H1 (cell line): Measurements from ENCODE around the gene TMEM212. TPM values are rescaled to one million over a fixed set of nuclear protein-coding genes. Genes with fewer than 3 reads are reported as not detected.

Experiments
- CTCF ChIA-PET: fragments of 300-600 bp; sonication (Branson Sonifier 250); formaldehyde crosslinking; loops from one replicate; lab custom pipeline; 2021; ENCODE audit not compliant: partially characterized antibody; lab: Charles Lee
- POLR2A ChIA-PET: fragments of 300-600 bp; sonication (Branson Sonifier 250); formaldehyde crosslinking; loops from one replicate; lab custom pipeline; 2021; ENCODE audit warnings: inconsistent platforms; ENCODE audit not compliant: partially characterized antibody; lab: Charles Lee
- DNase-seq, 2 experiments: peaks; one replicate each; pipeline versions ENCODE4 v3.0.0 to v3.0.0-alpha.2; 2010 to 2022; ENCODE audit warnings: low spot score in 2 of 2, low read depth in 1 of 2, mixed read lengths in 1 of 2
- FAIRE-seq: peaks from 2 replicates; lab custom pipeline; 2011; peaks lifted over from hg19 to GRCh38; lab: Jason Lieb, UNC
- H2AFZ ChIP-seq: 2 replicates; pipeline ENCODE4 v1.8.1; 2012; ENCODE audit warnings: low read length, inconsistent platforms
- H2AK5ac ChIP-seq: 2 replicates; pipeline ENCODE4 v1.6.1; 2013; ENCODE audit warnings: low read depth, low read length
- H2BK120ac ChIP-seq: replicated peaks from 2 replicates; pipeline ENCODE3; 2013; ENCODE audit warnings: low read depth, low read length, inconsistent platforms
- H2BK12ac ChIP-seq: 2 replicates; pipeline ENCODE4 v1.6.1; 2013; ENCODE audit warnings: low read depth, low read length
- H2BK15ac ChIP-seq: 2 replicates; pipeline ENCODE4 v1.6.1; 2013; ENCODE audit warnings: low read length
- H2BK20ac ChIP-seq: 2 replicates; pipeline ENCODE4 v1.6.1; 2013; ENCODE audit warnings: low read length
- H2BK5ac ChIP-seq: 2 replicates; pipeline ENCODE4 v1.6.1; 2013; ENCODE audit warnings: low read depth, low read length
- H3K14ac ChIP-seq: 2 replicates; pipeline ENCODE4 v1.6.1; 2013; ENCODE audit warnings: inconsistent platforms; ENCODE audit not compliant: insufficient read length
- H3K18ac ChIP-seq: 2 replicates; pipeline ENCODE4 v1.6.1; 2013; ENCODE audit warnings: low read length; ENCODE audit errors: extremely low read depth
- H3K23ac ChIP-seq: 2 replicates; pipeline ENCODE4 v1.6.1; 2013; ENCODE audit warnings: inconsistent platforms; ENCODE audit not compliant: insufficient read length
- H3K23me2 ChIP-seq: 2 replicates; pipeline ENCODE4 v1.6.1; 2013; ENCODE audit warnings: low read depth, low read length
- H3K27ac ChIP-seq: 2 replicates; pipeline ENCODE4 v1.6.1; 2011; ENCODE audit warnings: low read depth, low read length, inconsistent platforms
- H3K27me3 ChIP-seq, 4 experiments: replicated peaks in 1 of 4; 1 replicate in 1 of 4; 2 replicates in 3 of 4; pipeline versions ENCODE4 v1.6.1 to v1.8.1; 2011 to 2013; ENCODE audit warnings: low read length in 3 of 4, mild to moderate bottlenecking in 3 of 4, inconsistent platforms in 2 of 4, mixed read lengths in 2 of 4, moderate library complexity in 1 of 4; ENCODE audit not compliant: control insufficient read depth in 3 of 4, insufficient read depth in 3 of 4; ENCODE audit errors: extremely low read depth in 1 of 4
- H3K36me3 ChIP-seq, 4 experiments: 2 replicates each; pipeline versions ENCODE4 v1.6.1 to v1.8.1; 2011 to 2013; ENCODE audit warnings: mild to moderate bottlenecking in 4 of 4, low read length in 3 of 4, moderate library complexity in 2 of 4, control low read depth in 1 of 4, inconsistent platforms in 1 of 4; ENCODE audit not compliant: insufficient read depth in 4 of 4, control insufficient read depth in 2 of 4
- H3K4ac ChIP-seq: replicated peaks from 2 replicates; pipeline ENCODE3; 2013; ENCODE audit warnings: low read length, low read depth, mixed read lengths, inconsistent platforms; ENCODE audit not compliant: insufficient read length
- H3K4me1 ChIP-seq, 4 experiments: replicated peaks in 1 of 4; 1 replicate in 1 of 4; 2 replicates in 3 of 4; pipeline versions ENCODE4 v1.6.1 to v1.8.1; 2011 to 2013; ENCODE audit warnings: low read length in 3 of 4, inconsistent platforms in 2 of 4, mixed read lengths in 1 of 4; ENCODE audit not compliant: insufficient read depth in 4 of 4, control insufficient read depth in 3 of 4
- H3K4me2 ChIP-seq, 2 experiments: 2 replicates each; pipeline versions ENCODE4 v1.6.1 to v1.8.1; 2011 to 2013; ENCODE audit warnings: low read depth in 2 of 2, low read length in 2 of 2, control low read depth in 1 of 2, inconsistent platforms in 1 of 2, mild to moderate bottlenecking in 1 of 2; ENCODE audit not compliant: insufficient read depth in 1 of 2
- H3K4me3 ChIP-seq, 4 experiments: fragments of 200-600, 300-600 bp in 1 of 4; sonication (generic), shearing (Covaris generic), sonication (Bioruptor Twin) in 1 of 4; 2 replicates each; pipeline versions ENCODE4 v1.5.1 to v1.8.1; 2011 to 2016; ENCODE audit warnings: low read length in 4 of 4, low read depth in 3 of 4, control low read depth in 2 of 4, inconsistent platforms in 2 of 4, mild to moderate bottlenecking in 2 of 4, mixed read lengths in 1 of 4, moderate library complexity in 1 of 4; ENCODE audit not compliant: insufficient read depth in 2 of 4; ENCODE audit errors: extremely low read depth in 1 of 4
- H3K56ac ChIP-seq: replicated peaks from 2 replicates; pipeline ENCODE3; 2013; ENCODE audit warnings: low read depth, mild to moderate bottlenecking, mixed read lengths, low read length, inconsistent platforms; ENCODE audit not compliant: insufficient read length
- H3K79me1 ChIP-seq: 2 replicates; pipeline ENCODE4 v1.6.1; 2013; ENCODE audit warnings: low read depth, low read length, control low read depth
- H3K79me2 ChIP-seq, 2 experiments: 2 replicates each; pipeline versions ENCODE4 v1.6.1 to v1.8.1; 2012 to 2013; ENCODE audit warnings: low read length in 2 of 2, mild to moderate bottlenecking in 2 of 2, inconsistent platforms in 1 of 2; ENCODE audit not compliant: insufficient read depth in 2 of 2, control insufficient read depth in 1 of 2
- H3K9ac ChIP-seq, 4 experiments: replicated peaks in 1 of 4; 1 replicate in 1 of 4; 2 replicates in 3 of 4; pipeline versions ENCODE4 v1.6.1 to v1.8.1; 2011 to 2013; ENCODE audit warnings: low read depth in 3 of 4, low read length in 3 of 4, control low read depth in 2 of 4, mild to moderate bottlenecking in 2 of 4, moderate library complexity in 2 of 4, inconsistent platforms in 1 of 4; ENCODE audit errors: extremely low read depth in 1 of 4
- H3K9me3 ChIP-seq, 2 experiments: 2 replicates each; pipeline versions ENCODE4 v1.6.1 to v1.8.1; 2012 to 2013; ENCODE audit warnings: mild to moderate bottlenecking in 2 of 2, moderate library complexity in 2 of 2, control low read depth in 1 of 2, inconsistent platforms in 1 of 2, low read depth in 1 of 2, low read length in 1 of 2, mixed read lengths in 1 of 2; ENCODE audit not compliant: insufficient read depth in 2 of 2
- H4K20me1 ChIP-seq, 2 experiments: replicated peaks in 1 of 2; 2 replicates each; pipeline versions ENCODE3 to v1.8.1; 2011 to 2013; ENCODE audit warnings: inconsistent platforms in 2 of 2, low read length in 2 of 2, mild to moderate bottlenecking in 1 of 2; ENCODE audit not compliant: insufficient read depth in 2 of 2, control insufficient read depth in 1 of 2
- H4K5ac ChIP-seq: 2 replicates; pipeline ENCODE4 v1.6.1; 2013; ENCODE audit warnings: low read length, low read depth, mixed read lengths, inconsistent platforms; ENCODE audit not compliant: insufficient read length
- H4K8ac ChIP-seq: 2 replicates; pipeline ENCODE4 v1.8.0; 2013; ENCODE audit warnings: mild to moderate bottlenecking, moderate library complexity, low read length, inconsistent platforms; ENCODE audit not compliant: insufficient read depth; ENCODE audit errors: extremely low read depth
- H4K91ac ChIP-seq: replicated peaks from 2 replicates; pipeline ENCODE3; 2013; ENCODE audit warnings: low read length, mixed read lengths, inconsistent platforms; ENCODE audit not compliant: insufficient read length
- BACH1 ChIP-seq: IDR thresholded peaks from 2 replicates; pipeline ENCODE4 v1.6.1; 2012; ENCODE audit warnings: low read length, improper control_type of control experiment
- BRCA1 ChIP-seq: IDR thresholded peaks from 2 replicates; pipeline ENCODE4 v1.6.1; 2012; ENCODE audit warnings: low read depth, low read length, improper control_type of control experiment
- CTCF ChIP-seq, 3 experiments: IDR thresholded peaks; 1 replicate in 2 of 3; 2 replicates in 1 of 3; pipeline versions ENCODE4 v1.5.1 to v1.6.1; 2011; ENCODE audit warnings: low read length in 3 of 3, mild to moderate bottlenecking in 3 of 3, inconsistent platforms in 2 of 3, low read depth in 1 of 3, moderate library complexity in 1 of 3; ENCODE audit not compliant: insufficient read depth in 1 of 3; ENCODE audit errors: control extremely low read depth in 1 of 3
- NANOG ChIP-seq: IDR thresholded peaks from 2 replicates; pipeline ENCODE4 v1.6.1; 2011; ENCODE audit warnings: low read length, low read depth, mild to moderate bottlenecking, inconsistent platforms; ENCODE audit not compliant: insufficient read depth, poor library complexity, severe bottlenecking
- PHF8 ChIP-seq: fragments of 200-600 bp; sonication (generic); conservative IDR thresholded peaks from 2 replicates; pipeline ENCODE4 v1.7.1; 2012; ENCODE audit warnings: low read depth, mild to moderate bottlenecking, inconsistent platforms, low read length, moderate library complexity
- POLR2A ChIP-seq, 2 experiments: IDR thresholded peaks; 1 replicate in 1 of 2; 2 replicates in 1 of 2; pipeline ENCODE4 v1.6.1; 2011; ENCODE audit warnings: low read depth in 2 of 2, low read length in 2 of 2, mild to moderate bottlenecking in 2 of 2; ENCODE audit errors: control extremely low read depth in 1 of 2
- RAD21 ChIP-seq, 2 experiments: IDR thresholded peaks in 1 of 2; conservative IDR thresholded peaks in 1 of 2; 2 replicates each; pipeline ENCODE4 v1.6.1; 2011; ENCODE audit warnings: low read depth in 2 of 2, low read length in 2 of 2, improper control_type of control experiment in 1 of 2, inconsistent platforms in 1 of 2, mild to moderate bottlenecking in 1 of 2, moderate library complexity in 1 of 2
- SP1 ChIP-seq: IDR thresholded peaks from 2 replicates; pipeline ENCODE4 v1.6.1; 2011; ENCODE audit warnings: low read depth, low read length
- SP4 ChIP-seq: IDR thresholded peaks from 2 replicates; pipeline ENCODE4 v1.6.1; 2012; ENCODE audit warnings: low read length, inconsistent platforms
- ZNF274 ChIP-seq: IDR thresholded peaks from 2 replicates; pipeline ENCODE4 v1.7.0; 2012; ENCODE audit warnings: low read length, borderline replicate concordance; ENCODE audit errors: extremely low read depth
- WGBS, 2 experiments: shearing (Covaris generic) in 1 of 2; methylation state at CpG; one replicate each; pipeline versions ENCODE4 v1.1.6 to v1.1.7; 2013 to 2015; ENCODE audit warnings: low lambda C conversion rate in 2 of 2, mixed read lengths in 2 of 2, inconsistent platforms in 1 of 2, low coverage in 1 of 2, missing lambda C conversion rate in 1 of 2; ENCODE audit not compliant: insufficient replicate concordance in 2 of 2, insufficient coverage in 1 of 2, insufficient read length in 1 of 2; ENCODE audit errors: extremely low coverage in 1 of 2, missing lambda C conversion rate in 1 of 2; 5-methylcytosine and 5-hydroxymethylcytosine counted together
- polyA plus RNA-seq, 7 experiments: library from polyadenylated mRNA; depleted of rRNA in 3 of 7; stranded (reverse) in 5 of 7; unstranded in 2 of 7; fragments of >200 nt in 5 of 7; fragments of 200-250 nt in 2 of 7; gene quantifications; 1 replicate in 5 of 7; 2 replicates in 1 of 7; 4 replicates in 1 of 7; pipeline versions ENCODE4 v1.2.1 to v1.2.3, GENCODE V29; 2011 to 2013; ENCODE audit warnings: missing spikeins in 2 of 7, mixed read lengths in 2 of 7
- total RNA-seq: library from RNA; stranded (reverse); fragmentation: NEBNext Ultra II Directional; extraction: Animal tissue kit (Norgen Biotek cat#: 25700); gene quantifications from 2 replicates; pipeline ENCODE4 v1.2.1, GENCODE V29; 2021

TMEM212 gene
- total and polyA plus RNA-seq, 2 of the 8 experiments (the other 6 are each of a cell fraction or from before 2014, with no cell fraction given), result not detected

- H2BK20ac ChIP-seq, result no peak overlapping the region
- H3K4ac ChIP-seq, result no peak overlapping the region
- H3K4me1 ChIP-seq, result no peaks in the 10 kb centered on the region; a peak in 2 of 7 replicates
- no peak for TF ChIP-seq CTCF (IDR thresholded peaks at IDR 0.05; ENCODE audit: control extremely low read depth in 1 of 3, insufficient read depth in 1 of 3, low read depth in 1 of 3, low read length in 3 of 3)
- no peak for TF ChIP-seq SP4
- no peak for TF ChIP-seq POLR2A (IDR thresholded peaks at IDR 0.05; ENCODE audit: control extremely low read depth in 1 of 2, low read depth in 2 of 2, low read length in 2 of 2)
- no peak for TF ChIP-seq BRCA1
- TF ChIP-seq RAD21 (IDR thresholded peaks at IDR 0.05 in 1 of 2, conservative IDR thresholded peaks at IDR 0.05 in 1 of 2; ENCODE audit: low read depth in 2 of 2, low read length in 2 of 2), result no peak
- TF ChIP-seq NANOG, result no peak
- no peak for TF ChIP-seq BACH1
- no peak for TF ChIP-seq SP1
- TF ChIP-seq ZNF274, result no peak
- no peak for TF ChIP-seq PHF8
- CTCF ChIA-PET, result interaction anchor here (0.6 to 1.6 kb wide), 8 partner anchors 22 to 723 kb away, joined by 3 to 5 read pairs (median 4); no protein-coding TSS in a partner anchor
- no peaks in the 10 kb centered on the region for H3K79me1 ChIP-seq
- H3K56ac ChIP-seq, result no peak overlapping the region
- no peak overlapping the region for H4K91ac ChIP-seq
- H2BK120ac ChIP-seq, result no peak overlapping the region
- H3K4me3 ChIP-seq, result no peak overlapping the region
- no peak overlapping the region for H2BK15ac ChIP-seq
- H3K27me3 ChIP-seq, result peaks cover 4 to 31% (median 23%) of the 10 kb centered on the region in 4 experiments
- no peaks in the 10 kb centered on the region for H3K79me2 ChIP-seq
- FAIRE-seq (no peak), DNase-seq (no peak)
- H3K27ac ChIP-seq, result no peak overlapping the region
- H3K23me2 ChIP-seq, result peaks cover 7% of the 10 kb centered on the region; the same call in 1 of the 2 replicates
- H2AFZ ChIP-seq, result no peak overlapping the region
- no peak overlapping the region for H2BK12ac ChIP-seq
- H4K20me1 ChIP-seq, result no peaks in the 10 kb centered on the region
- no peaks in the 10 kb centered on the region for H3K9me3 ChIP-seq
- WGBS, 2 experiments, result 95% methylated on average over 7 of the region's 7 CpGs; no CpG with 5 or more reads in 1 of the 2 experiments
- no peak overlapping the region for H4K8ac ChIP-seq
- H2BK5ac ChIP-seq, result no peak overlapping the region
- H2AK5ac ChIP-seq, result no peak overlapping the region
- no peak overlapping the region for H3K9ac ChIP-seq
- POLR2A ChIA-PET, result no interaction called here
- H3K23ac ChIP-seq, result no peak overlapping the region
- H3K4me2 ChIP-seq, result no peak overlapping the region
- no peaks in the 10 kb centered on the region for H3K36me3 ChIP-seq
- no peak overlapping the region for H3K18ac ChIP-seq
- H4K5ac ChIP-seq, result no peak overlapping the region
- no peak overlapping the region for H3K14ac ChIP-seq
Measured at GRCh38 chr3:171807129-171807675, 35.9 kb upstream of the TMEM212 start.
